ENCODE data around the gene TESMIN. TPM values are rescaled to one million over a fixed set of nuclear protein-coding genes. Genes with fewer than 3 reads are reported as not detected.

Gene TESMIN
- total RNA-seq, 1 experiment from 2014 or later, result 24.8 TPM

GRCh38 chr11:68749229-68750123, 1.8 kb downstream of the TESMIN start:
- POLR2A ChIA-PET, result no interaction called here
- no peak overlapping the region for H2AFZ ChIP-seq (ENCODE audit: low read depth, low read length, poor library complexity, severe bottlenecking)
- intact Hi-C loops (cut with micrococcal nuclease), result no loop called here
- RAD21 ChIA-PET (ENCODE audit: low non-redundant PET in 1 of 2, low total read pairs in 2 of 2, uncharacterized antibody in 2 of 2, unreplicated experiment in 2 of 2), result no interaction called here
- H3K9me2 ChIP-seq (ENCODE audit: insufficient read depth), result no peaks in the 10 kb centered on the region
- no peak overlapping the region for H3K4me2 ChIP-seq (ENCODE audit: low read length)
- CTCF ChIA-PET, result no interaction called here
- H3K27me3 ChIP-seq (ENCODE audit: insufficient read depth, low read length), result no peaks in the 10 kb centered on the region
- no peak overlapping the region for H3K9ac ChIP-seq (ENCODE audit: low read length)
- no peaks in the 10 kb centered on the region for H4K20me1 ChIP-seq (ENCODE audit: insufficient read depth)
- H3K9me3 ChIP-seq (ENCODE audit: control insufficient read depth in 1 of 2, insufficient read depth in 1 of 2, low read depth in 1 of 2, low read length in 2 of 2), result no peaks in the 10 kb centered on the region
- no peak overlapping the region; the same call in 1 of the 2 replicates for H3K27ac ChIP-seq (ENCODE audit: low read depth, low read length)
- H3K4me1 ChIP-seq (ENCODE audit: control insufficient read depth in 1 of 2, insufficient read depth in 2 of 2, low read length in 2 of 2), result peaks cover 0 to 3% of the 10 kb centered on the region in 2 experiments; a peak in 1 of 4 replicates
- no peak for ATAC-seq
- peaks cover 0 to 11% of the 10 kb centered on the region in 2 experiments; a peak in 2 of 4 replicates for H3K36me3 ChIP-seq (ENCODE audit: control insufficient read depth in 1 of 2, insufficient read depth in 2 of 2, low read length in 2 of 2)
- no peak for DNase-seq (ENCODE audit: low read depth, low spot score)
- no peak for TF ChIP-seq CEBPB (IDR thresholded peaks at IDR 0.05; ENCODE audit: low read depth)
- TF ChIP-seq FOSL1 (IDR thresholded peaks at IDR 0.05; ENCODE audit: low read depth), result no peak
- TF ChIP-seq ZBTB33 (IDR thresholded peaks at IDR 0.05; ENCODE audit: extremely low read depth, insufficient replicate concordance, low read length), result no peak
- no peak for TF ChIP-seq TCF7L2 (IDR thresholded peaks at IDR 0.05; ENCODE audit: borderline replicate concordance, extremely low read depth, insufficient read depth, insufficient read length)
- TF ChIP-seq RAD21 (IDR thresholded peaks at IDR 0.05; ENCODE audit: low read depth), result no peak
- no peak for TF ChIP-seq CTCF (IDR thresholded peaks at IDR 0.05 in 2 of 3, conservative IDR thresholded peaks at IDR 0.05 in 1 of 3; ENCODE audit: borderline replicate concordance in 1 of 3, insufficient read depth in 1 of 3, low read depth in 2 of 3, low read length in 2 of 3)
- TF ChIP-seq SP1 (IDR thresholded peaks at IDR 0.05; ENCODE audit: low read depth), result no peak
- no peak for TF ChIP-seq EZH2phosphoT487 (IDR thresholded peaks at IDR 0.05; ENCODE audit: borderline replicate concordance)
- no peak for TF ChIP-seq ZFX (IDR thresholded peaks at IDR 0.05)
- TF ChIP-seq SRF (IDR thresholded peaks at IDR 0.05; ENCODE audit: low read depth), result no peak
- no peak for TF ChIP-seq SIN3A (IDR thresholded peaks at IDR 0.05; ENCODE audit: low read depth)
- no peak for TF ChIP-seq MAX (IDR thresholded peaks at IDR 0.05)
- TF ChIP-seq EGR1 (IDR thresholded peaks at IDR 0.05; ENCODE audit: low read depth), result no peak
- no peak overlapping the region for H3K4me3 ChIP-seq (replicated peaks in 1 of 2; ENCODE audit: low read depth in 1 of 2, low read length in 2 of 2)
- TSS peak; percentile 55 for BruUV-seq (replicated peaks)
- no peaks in the 10 kb centered on the region for H3K79me2 ChIP-seq (ENCODE audit: insufficient read depth, low read length)
